Peyer's patch (tissue), 4 donors: ENCODE measurements around the gene CABCOCO1. TPM values are rescaled to one million over a fixed set of nuclear protein-coding genes. Genes with fewer than 3 reads are reported as not detected.

Experiments used
- DNase-seq, 3 donors: peaks; one replicate each; pipeline ENCODE4 v3.0.0-alpha.2; 2017 to 2019
- H3K27ac ChIP-seq, 4 donors: fragments of 200-600 bp; sonication (generic); one replicate each; pipeline ENCODE4 v1.5.1; 2016 to 2019
- H3K27me3 ChIP-seq, 2 donors: fragments of 200-600 bp; sonication (generic); one replicate each; pipeline ENCODE4 v1.5.1; 2019
- H3K36me3 ChIP-seq, 3 donors: fragments of 200-600 bp; sonication (generic); one replicate each; pipeline ENCODE4 v1.5.1; 2016 to 2019
- H3K4me1 ChIP-seq, 4 donors: fragments of 200-600 bp; sonication (generic); one replicate each; pipeline ENCODE4 v1.5.1; 2016 to 2019
- H3K4me3 ChIP-seq, 4 donors: fragments of 200-600 bp; sonication (generic); 1 replicate in 3 of 4; 2 replicates in 1 of 4; pipeline ENCODE4 v1.5.1; 2016 to 2019; ENCODE audit warnings: mild to moderate bottlenecking in 1 of 4
- H3K9me3 ChIP-seq, 4 donors: fragments of 200-600 bp; sonication (generic); one replicate each; pipeline ENCODE4 v1.5.1; 2016 to 2019; ENCODE audit warnings: mild to moderate bottlenecking in 1 of 4
- POLR2A ChIP-seq, 2 donors: fragments of 450-650 bp; IDR thresholded peaks; one replicate each; pipeline ENCODE4 v1.5.1; 2017; ENCODE audit warnings: antibody characterized with exemption in 2 of 2, mild to moderate bottlenecking in 2 of 2, moderate library complexity in 2 of 2
- total RNA-seq, 4 donors: library from RNA; depleted of rRNA; stranded (reverse); fragments of >200 nt; gene quantifications; one replicate each; pipeline ENCODE4 v1.1.0, GENCODE V29; 2016
- TF ChIP-seq, protein P1 (sequence below), 6 experiments: fragments of 450-650 bp in 4 of 6; fragments of 200-600 bp in 2 of 6; sonication (generic) in 1 of 6; IDR thresholded peaks; one replicate each; pipeline ENCODE4 v1.5.1; 2017 to 2019; ENCODE audit warnings: antibody characterized with exemption in 6 of 6, mild to moderate bottlenecking in 3 of 6, moderate library complexity in 1 of 6

Gene CABCOCO1
- total RNA-seq, 4 donors from 2014 or later: not detected

DNA sequence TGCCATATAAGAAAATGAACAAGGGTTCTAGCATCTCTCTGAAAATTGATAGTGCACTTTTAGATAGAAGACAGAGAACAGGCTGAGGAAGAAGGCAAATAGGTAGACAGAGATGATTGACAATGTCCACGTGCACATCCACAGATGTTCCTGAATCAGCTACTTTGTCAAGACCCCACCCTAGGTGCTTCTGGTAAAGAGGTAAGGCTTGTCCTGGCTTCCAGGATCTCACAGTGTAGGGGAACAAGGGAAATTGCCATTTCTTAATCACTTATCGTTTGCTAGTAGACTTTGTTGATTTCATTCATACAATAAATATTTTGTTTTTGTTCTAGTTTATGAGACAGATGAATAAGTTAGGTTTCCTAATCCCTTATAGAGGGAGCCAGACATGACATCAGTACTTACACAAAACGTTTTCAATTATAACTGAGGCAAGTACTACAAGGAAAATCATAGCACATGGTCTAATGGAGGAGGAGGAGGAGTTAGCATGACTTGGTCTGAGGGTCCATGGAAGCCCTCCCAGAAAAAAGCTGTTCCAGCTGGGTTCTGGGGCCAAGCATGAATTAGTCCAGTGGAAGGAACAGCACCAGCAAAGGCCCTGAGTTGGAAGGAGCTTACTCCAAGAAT is 122.9 kb downstream of the CABCOCO1 start:
- TF ChIP-seq, protein P1, sequence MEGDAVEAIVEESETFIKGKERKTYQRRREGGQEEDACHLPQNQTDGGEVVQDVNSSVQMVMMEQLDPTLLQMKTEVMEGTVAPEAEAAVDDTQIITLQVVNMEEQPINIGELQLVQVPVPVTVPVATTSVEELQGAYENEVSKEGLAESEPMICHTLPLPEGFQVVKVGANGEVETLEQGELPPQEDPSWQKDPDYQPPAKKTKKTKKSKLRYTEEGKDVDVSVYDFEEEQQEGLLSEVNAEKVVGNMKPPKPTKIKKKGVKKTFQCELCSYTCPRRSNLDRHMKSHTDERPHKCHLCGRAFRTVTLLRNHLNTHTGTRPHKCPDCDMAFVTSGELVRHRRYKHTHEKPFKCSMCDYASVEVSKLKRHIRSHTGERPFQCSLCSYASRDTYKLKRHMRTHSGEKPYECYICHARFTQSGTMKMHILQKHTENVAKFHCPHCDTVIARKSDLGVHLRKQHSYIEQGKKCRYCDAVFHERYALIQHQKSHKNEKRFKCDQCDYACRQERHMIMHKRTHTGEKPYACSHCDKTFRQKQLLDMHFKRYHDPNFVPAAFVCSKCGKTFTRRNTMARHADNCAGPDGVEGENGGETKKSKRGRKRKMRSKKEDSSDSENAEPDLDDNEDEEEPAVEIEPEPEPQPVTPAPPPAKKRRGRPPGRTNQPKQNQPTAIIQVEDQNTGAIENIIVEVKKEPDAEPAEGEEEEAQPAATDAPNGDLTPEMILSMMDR (IDR thresholded peaks at IDR 0.05): no peak
- TF ChIP-seq POLR2A (IDR thresholded peaks at IDR 0.05): no peak
- Histone ChIP-seq H3K27ac (no peak overlapping the region), H3K9me3 (no peaks in the 10 kb centered on the region), H3K27me3 (no peaks in the 10 kb centered on the region), H3K4me1 (no peaks in the 10 kb centered on the region), H3K4me3 (no peak overlapping the region), H3K36me3 (no peaks in the 10 kb centered on the region)
- no peak for DNase-seq

- Histone ChIP-seq H3K36me3 (no peaks in the 10 kb centered on the region), H3K4me1 (no peaks in the 10 kb centered on the region), H3K9me3 (no peaks in the 10 kb centered on the region), H3K27me3 (no peaks in the 10 kb centered on the region), H3K4me3 (no peak overlapping the region), H3K27ac (peak overlapping the region in 1 of 4 donors; percentile 29)
- DNase-seq: no peak
- no peak for TF ChIP-seq POLR2A (IDR thresholded peaks at IDR 0.05)
- TF ChIP-seq, protein P1 (IDR thresholded peaks at IDR 0.05): no peak
Observed at GRCh38 chr10:61786728-61787127, 124.0 kb downstream of the CABCOCO1 start.

- no peak overlapping the region for H3K27ac ChIP-seq
- no peak overlapping the region for H3K4me3 ChIP-seq
Observed at GRCh38 chr10:61787170-61787569, 124.4 kb downstream of the CABCOCO1 start.

GRCh38 chr10:61789031-61789430 is 126.3 kb downstream of the CABCOCO1 start:
- Histone ChIP-seq H3K27ac (no peak overlapping the region), H3K4me3 (no peak overlapping the region), H3K27me3 (no peaks in the 10 kb centered on the region), H3K36me3 (no peaks in the 10 kb centered on the region), H3K9me3 (no peaks in the 10 kb centered on the region), H3K4me1 (no peaks in the 10 kb centered on the region)
- DNase-seq: no peak
- no peak for TF ChIP-seq POLR2A (IDR thresholded peaks at IDR 0.05)
- TF ChIP-seq, protein P1 (IDR thresholded peaks at IDR 0.05): no peak

More at GRCh38 chr10:61787170-61787569, 124.4 kb downstream of the CABCOCO1 start:
- DNase-seq: no peak
- no peaks in the 10 kb centered on the region for H3K36me3 ChIP-seq
- H3K9me3 ChIP-seq: no peaks in the 10 kb centered on the region
- H3K4me1 ChIP-seq: no peaks in the 10 kb centered on the region
- no peak for TF ChIP-seq POLR2A (IDR thresholded peaks at IDR 0.05)
- TF ChIP-seq, protein P1 (IDR thresholded peaks at IDR 0.05): no peak
- no peaks in the 10 kb centered on the region for H3K27me3 ChIP-seq

DNA sequence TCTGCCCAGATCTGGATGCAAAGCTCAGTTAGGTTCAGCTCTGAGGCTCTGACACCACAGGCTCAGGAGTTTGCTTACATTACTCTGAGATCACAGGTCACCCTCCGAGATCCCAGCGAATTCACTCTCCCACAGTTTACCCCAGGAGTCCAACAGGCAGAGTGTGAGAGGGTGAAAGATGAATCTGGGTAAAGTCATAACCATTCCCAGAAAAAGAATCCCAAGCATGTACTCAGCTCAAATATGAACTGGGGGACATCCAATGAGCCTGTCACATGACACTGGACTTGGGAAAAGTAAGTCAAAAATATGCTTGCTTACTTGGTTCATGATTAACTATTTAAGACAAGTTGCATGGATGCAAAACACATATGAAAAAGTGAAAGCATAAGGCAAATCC is 128.5 kb downstream of the CABCOCO1 start:
- H3K27me3 ChIP-seq: no peaks in the 10 kb centered on the region
- no peak for DNase-seq
- H3K36me3 ChIP-seq: no peaks in the 10 kb centered on the region
- TF ChIP-seq, protein P1 (IDR thresholded peaks at IDR 0.05): no peak
- TF ChIP-seq POLR2A (IDR thresholded peaks at IDR 0.05): no peak
- H3K4me3 ChIP-seq: no peak overlapping the region
- H3K9me3 ChIP-seq: no peaks in the 10 kb centered on the region
- no peak overlapping the region for H3K27ac ChIP-seq
- H3K4me1 ChIP-seq: no peaks in the 10 kb centered on the region
